GM18868 (cell line): ENCODE results near the gene P4HTM.

Experiments used
- ATAC-seq: cut with Tn5 transposase; IDR thresholded peaks from one replicate; pipeline ENCODE4 v1.9.1; 2021; ENCODE audit warnings: mild to moderate bottlenecking, moderate library complexity; ENCODE audit not compliant: unreplicated experiment

The P4HTM gene

GRCh38 chr3:49021813-49022687 lies 32.0 kb downstream of the P4HTM start, which contains the start of gene NDUFAF3:
Gene NDUFAF3 (plus strand): TSS chr3:49022121. CDS start chr3:49022145, 24 bp downstream.
- peak; percentile 63 for ATAC-seq

- no peak for ATAC-seq
Measured at GRCh38 chr3:49022688-49023171, 32.7 kb downstream of the P4HTM start.

- no peak for ATAC-seq
Measured at GRCh38 chr3:49023775-49024174, 33.7 kb downstream of the P4HTM start.

- no peak for ATAC-seq
Measured at GRCh38 chr3:49024449-49024848, 34.4 kb downstream of the P4HTM start.

GRCh38 chr3:49025005-49025792 lies 35.2 kb downstream of the P4HTM start:
- ATAC-seq = no peak

- no peak for ATAC-seq
Measured at GRCh38 chr3:49025793-49026520, 35.9 kb downstream of the P4HTM start.

- no peak for ATAC-seq
Measured at GRCh38 chr3:49026536-49026935, 36.5 kb downstream of the P4HTM start.

GRCh38 chr3:49027634-49028033 lies 37.6 kb downstream of the P4HTM start:
- ATAC-seq = no peak

- ATAC-seq = no peak
Measured at GRCh38 chr3:49028298-49028672, 38.2 kb downstream of the P4HTM start.

- ATAC-seq = peak; percentile 78
Measured at GRCh38 chr3:49028673-49029562, 38.9 kb downstream of the P4HTM start, which contains the start of gene IMPDH2. Gene IMPDH2 (minus strand): TSS chr3:49029398. CDS start chr3:49029350, 48 bp downstream.

GRCh38 chr3:49029563-49029884 lies 39.5 kb downstream of the P4HTM start:
- ATAC-seq = no peak

- no peak for ATAC-seq
Measured at GRCh38 chr3:49030321-49030720, 40.3 kb downstream of the P4HTM start.

- ATAC-seq = no peak
Measured at GRCh38 chr3:49032646-49033304, 42.7 kb downstream of the P4HTM start.

- ATAC-seq = no peak
Measured at GRCh38 chr3:49034650-49035049, 44.6 kb downstream of the P4HTM start.

GRCh38 chr3:49035281-49035680 lies 45.2 kb downstream of the P4HTM start:
- ATAC-seq = no peak

GRCh38 chr3:49053543-49053942 lies 63.5 kb downstream of the P4HTM start:
- ATAC-seq = no peak

GRCh38 chr3:49054344-49054862 lies 64.4 kb downstream of the P4HTM start:
- no peak for ATAC-seq
